CD4-positive, alpha-beta T cell treated with Interleukin-6 for 4 hours (primary cell): ENCODE results near the gene AANAT.

Source experiments
- DNase-seq: peaks from one replicate; pipeline ENCODE4 v3.0.0-alpha.2; 2020; ENCODE audit warnings: mixed read lengths

The AANAT gene

GRCh38 chr17:76491271-76492122, 24.1 kb downstream of the AANAT start:
- peak; percentile 22 for DNase-seq

GRCh38 chr17:76492123-76492988, 25.0 kb downstream of the AANAT start:
- no peak for DNase-seq

- peak; percentile 47 for DNase-seq
Observed at GRCh38 chr17:76492989-76493501, 25.6 kb downstream of the AANAT start.

- peak; percentile 43 for DNase-seq
Observed at GRCh38 chr17:76493505-76494167, 26.2 kb downstream of the AANAT start.

- DNase-seq = no peak
Observed at GRCh38 chr17:76495663-76496400, 28.4 kb downstream of the AANAT start.

- no peak for DNase-seq
Observed at GRCh38 chr17:76496464-76496863, 29.1 kb downstream of the AANAT start.

GRCh38 chr17:76497699-76497978, 30.2 kb downstream of the AANAT start:
- DNase-seq = no peak

- no peak for DNase-seq
Observed at GRCh38 chr17:76497979-76498875, 30.8 kb downstream of the AANAT start.

- DNase-seq = no peak
Observed at GRCh38 chr17:76498876-76499251, 31.5 kb downstream of the AANAT start.

GRCh38 chr17:76499267-76499667, 31.9 kb downstream of the AANAT start:
- no peak for DNase-seq

- DNase-seq = no peak
Observed at GRCh38 chr17:76500074-76500746, 32.8 kb downstream of the AANAT start.

GRCh38 chr17:76500747-76501017, 33.3 kb downstream of the AANAT start:
- DNase-seq = no peak

- peak; percentile 94 for DNase-seq
Observed at GRCh38 chr17:76501018-76501826, 33.8 kb downstream of the AANAT start, which contains the start of gene RHBDF2. TSS of gene RHBDF2 (minus strand) at chr17:76501423. CDS start at chr17:76481524, 19,899 bp downstream.

GRCh38 chr17:76501827-76502307, 34.5 kb downstream of the AANAT start:
- no peak for DNase-seq

GRCh38 chr17:76502341-76503211, 35.2 kb downstream of the AANAT start:
- no peak for DNase-seq

GRCh38 chr17:76504117-76504516, 36.7 kb downstream of the AANAT start:
- no peak for DNase-seq

GRCh38 chr17:76506408-76507345, 39.3 kb downstream of the AANAT start:
- DNase-seq = peak; percentile 88
